DOHH2 (cell line): Measurements from ENCODE around the gene CTLA4.

Experiments
- H3F3A ChIP-seq: fragments of 200-600 bp; sonication (generic), shearing (Covaris generic); 2 replicates; pipeline ENCODE4 v1.6.0; 2016; ENCODE audit warnings: antibody characterized with exemption, mild to moderate bottlenecking; ENCODE audit not compliant: control insufficient read depth, insufficient read depth
- H3K27ac ChIP-seq: fragments of 200-600 bp; sonication (generic); 2 replicates; pipeline ENCODE4 v1.5.1; 2014; ENCODE audit warnings: low read depth, mild to moderate bottlenecking, low read length, moderate library complexity
- H3K27me3 ChIP-seq: fragments of 200-600 bp; sonication (generic); 2 replicates; pipeline ENCODE4 v1.6.1; 2014; ENCODE audit warnings: mild to moderate bottlenecking, low read length, mixed read lengths; ENCODE audit not compliant: control insufficient read depth
- H3K36me3 ChIP-seq: fragments of 200-600 bp; sonication (generic); 2 replicates; pipeline ENCODE4 v1.6.1; 2014; ENCODE audit warnings: mild to moderate bottlenecking, low read length, moderate library complexity, mixed read lengths; ENCODE audit not compliant: control insufficient read depth
- H3K4me1 ChIP-seq: fragments of 200-600 bp; sonication (generic); 2 replicates; pipeline ENCODE4 v1.6.1; 2014; ENCODE audit warnings: mild to moderate bottlenecking, low read length, mixed read lengths; ENCODE audit not compliant: control insufficient read depth
- H3K4me2 ChIP-seq: fragments of 200-600 bp; sonication (generic); 2 replicates; pipeline ENCODE4 v1.6.0; 2014; ENCODE audit warnings: mild to moderate bottlenecking, low read length, moderate library complexity
- H3K4me3 ChIP-seq: fragments of 200-600 bp; sonication (generic); 2 replicates; pipeline ENCODE4 v1.5.1; 2014; ENCODE audit warnings: mild to moderate bottlenecking, low read length, mixed read lengths
- H3K79me2 ChIP-seq: fragments of 200-600 bp; sonication (generic); 2 replicates; pipeline ENCODE4 v1.6.1; 2014; ENCODE audit warnings: mild to moderate bottlenecking, low read length, mixed read lengths; ENCODE audit not compliant: control insufficient read depth
- H3K9me2 ChIP-seq: fragments of 200-600 bp; sonication (generic); replicated peaks from 2 replicates; pipeline ENCODE4 v1.6.1; 2014; ENCODE audit warnings: mild to moderate bottlenecking, low read length, mixed read lengths; ENCODE audit not compliant: control insufficient read depth
- H3K9me3 ChIP-seq: fragments of 200-600 bp; sonication (generic); 2 replicates; pipeline ENCODE4 v1.6.1; 2014; ENCODE audit warnings: antibody characterized with exemption, low read length, mixed read lengths; ENCODE audit not compliant: control insufficient read depth, insufficient read depth
- H4K20me1 ChIP-seq: fragments of 200-600 bp; sonication (generic); 2 replicates; pipeline ENCODE4 v1.6.0; 2014; ENCODE audit warnings: low read depth, mild to moderate bottlenecking, antibody characterized with exemption, low read length, moderate library complexity; ENCODE audit not compliant: control insufficient read depth, insufficient read depth
- EZH2phosphoT487 ChIP-seq: fragments of 200-600 bp; sonication (generic); IDR thresholded peaks from 2 replicates; pipeline ENCODE4 v1.6.1; 2017; ENCODE audit warnings: borderline replicate concordance, mild to moderate bottlenecking, antibody characterized with exemption, low read length, moderate library complexity, mixed read lengths
- TF ChIP-seq, protein P1 (sequence below): fragments of 200-600 bp; sonication (generic); IDR thresholded peaks from one replicate; pipeline ENCODE4 v1.5.1; 2014; ENCODE audit warnings: antibody characterized with exemption, mild to moderate bottlenecking, low read depth, low read length; ENCODE audit not compliant: poor library complexity, severe bottlenecking

CTLA4 gene

GRCh38 chr2:203908797-203909185 is 41.2 kb downstream of the CTLA4 start:
- Histone ChIP-seq H3K27me3 (peaks cover 8% of the 10 kb centered on the region; the same call in 1 of the 2 replicates), H3K4me3 (no peak overlapping the region), H4K20me1 (no peaks in the 10 kb centered on the region), H3K4me2 (no peak overlapping the region), H3K9me3 (no peaks in the 10 kb centered on the region), H3K4me1 (no peaks in the 10 kb centered on the region), H3K27ac (no peak overlapping the region), H3K36me3 (no peaks in the 10 kb centered on the region), H3F3A (no peaks in the 10 kb centered on the region), H3K9me2 (no peaks in the 10 kb centered on the region), H3K79me2 (no peaks in the 10 kb centered on the region)
- no peak for TF ChIP-seq EZH2phosphoT487
- TF ChIP-seq, protein P1, sequence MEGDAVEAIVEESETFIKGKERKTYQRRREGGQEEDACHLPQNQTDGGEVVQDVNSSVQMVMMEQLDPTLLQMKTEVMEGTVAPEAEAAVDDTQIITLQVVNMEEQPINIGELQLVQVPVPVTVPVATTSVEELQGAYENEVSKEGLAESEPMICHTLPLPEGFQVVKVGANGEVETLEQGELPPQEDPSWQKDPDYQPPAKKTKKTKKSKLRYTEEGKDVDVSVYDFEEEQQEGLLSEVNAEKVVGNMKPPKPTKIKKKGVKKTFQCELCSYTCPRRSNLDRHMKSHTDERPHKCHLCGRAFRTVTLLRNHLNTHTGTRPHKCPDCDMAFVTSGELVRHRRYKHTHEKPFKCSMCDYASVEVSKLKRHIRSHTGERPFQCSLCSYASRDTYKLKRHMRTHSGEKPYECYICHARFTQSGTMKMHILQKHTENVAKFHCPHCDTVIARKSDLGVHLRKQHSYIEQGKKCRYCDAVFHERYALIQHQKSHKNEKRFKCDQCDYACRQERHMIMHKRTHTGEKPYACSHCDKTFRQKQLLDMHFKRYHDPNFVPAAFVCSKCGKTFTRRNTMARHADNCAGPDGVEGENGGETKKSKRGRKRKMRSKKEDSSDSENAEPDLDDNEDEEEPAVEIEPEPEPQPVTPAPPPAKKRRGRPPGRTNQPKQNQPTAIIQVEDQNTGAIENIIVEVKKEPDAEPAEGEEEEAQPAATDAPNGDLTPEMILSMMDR: no peak

GRCh38 chr2:203909261-203909967 is 41.8 kb downstream of the CTLA4 start:
- Histone ChIP-seq H3K27ac (no peak overlapping the region), H3K4me3 (no peak overlapping the region), H3K9me3 (no peaks in the 10 kb centered on the region), H3K79me2 (no peaks in the 10 kb centered on the region), H3K27me3 (peaks cover 10% of the 10 kb centered on the region), H3K9me2 (no peaks in the 10 kb centered on the region), H3K36me3 (no peaks in the 10 kb centered on the region), H3F3A (no peaks in the 10 kb centered on the region), H3K4me1 (no peaks in the 10 kb centered on the region), H4K20me1 (no peaks in the 10 kb centered on the region), H3K4me2 (no peak overlapping the region)
- TF ChIP-seq, protein P1: peak; percentile 36
- TF ChIP-seq EZH2phosphoT487: no peak

DNA sequence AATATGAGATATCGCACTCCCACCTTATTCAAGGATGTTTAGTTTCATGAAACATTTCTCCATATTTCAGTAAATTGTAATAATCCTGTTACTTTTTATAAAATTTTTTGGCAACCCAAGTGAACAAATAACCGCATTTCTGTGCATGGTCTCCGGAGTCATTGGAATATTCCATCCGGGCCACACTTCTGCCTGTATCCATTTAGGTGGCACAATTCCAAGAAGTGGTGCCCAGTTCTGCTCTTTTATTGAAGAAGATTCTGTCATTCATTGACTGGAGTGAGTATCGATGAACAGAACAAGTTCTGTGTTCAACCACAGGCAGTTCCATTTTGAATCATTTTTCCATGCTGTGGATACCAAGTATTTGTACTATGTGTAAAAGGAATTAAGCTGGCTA is 42.4 kb downstream of the CTLA4 start:
- no peak overlapping the region for H3K4me2 ChIP-seq
- H4K20me1 ChIP-seq: no peaks in the 10 kb centered on the region
- TF ChIP-seq EZH2phosphoT487: no peak
- TF ChIP-seq, protein P1: no peak
- H3K27me3 ChIP-seq: peaks cover 10% of the 10 kb centered on the region
- no peaks in the 10 kb centered on the region for H3K9me2 ChIP-seq
- H3K27ac ChIP-seq: no peak overlapping the region
- no peaks in the 10 kb centered on the region for H3K79me2 ChIP-seq
- H3K9me3 ChIP-seq: no peaks in the 10 kb centered on the region
- H3K36me3 ChIP-seq: no peaks in the 10 kb centered on the region
- no peak overlapping the region for H3K4me3 ChIP-seq
- H3F3A ChIP-seq: no peaks in the 10 kb centered on the region
- no peaks in the 10 kb centered on the region for H3K4me1 ChIP-seq
